Activated naive CD8-positive, alpha-beta T cell treated with anti-CD3 and anti-CD28 coated beads, Interleukin-2, amount 10 ng/mL, durations not matched to agents 7 days and 5 days (primary cell): ENCODE results near the gene ABCC3. TPM values are rescaled to one million over a fixed set of nuclear protein-coding genes. Genes with fewer than 3 reads are reported as not detected.

Source experiments
- ATAC-seq: fragments of 150-1000 bp; cut with Tn5 transposase; one replicate; pipeline ENCODE4 v1.10.0; 2021; ENCODE audit warnings: low read depth, moderate library complexity
- POLR2A ChIA-PET: fragments of 350-600 bp; sonication (Branson Sonifier 250); formaldehyde crosslinking; loops from one replicate; lab custom pipeline; 2021; ENCODE audit warnings: antibody characterized with exemption; lab: Charles Lee
- DNase-seq: peaks from one replicate; pipeline ENCODE4 v3.0.0; 2021
- H3K27ac Mint-ChIP-seq: one replicate; pipeline ENCODE4 v1.8.0; 2022; ENCODE audit warnings: mild to moderate bottlenecking, mixed read lengths
- H3K27me3 Mint-ChIP-seq: one replicate; pipeline ENCODE4 v1.8.0; 2022; ENCODE audit warnings: mild to moderate bottlenecking, moderate library complexity, mixed read lengths
- H3K36me3 Mint-ChIP-seq: one replicate; pipeline ENCODE4 v1.8.0; 2021; ENCODE audit warnings: mild to moderate bottlenecking, mixed read lengths
- H3K4me1 Mint-ChIP-seq: one replicate; pipeline ENCODE4 v1.8.0; 2021; ENCODE audit warnings: mixed read lengths
- H3K4me3 Mint-ChIP-seq: one replicate; pipeline ENCODE4 v1.8.0; 2022; ENCODE audit warnings: mild to moderate bottlenecking, moderate library complexity, mixed read lengths
- H3K9me3 Mint-ChIP-seq: one replicate; pipeline ENCODE4 v1.8.0; 2021; ENCODE audit warnings: mixed read lengths
- total RNA-seq, 2 experiments: library from RNA; stranded (reverse); gene quantifications; one replicate each; pipeline ENCODE4 v1.2.3, GENCODE V29; 2021

The ABCC3 gene
- total RNA-seq, 2 experiments from 2014 or later: 0.77 to 1.4 TPM

- ATAC-seq (no peak), DNase-seq (no peak)
- H3K27me3 Mint-ChIP-seq: peaks cover 59% of the 10 kb centered on the region
- no peaks in the 10 kb centered on the region for H3K36me3 Mint-ChIP-seq
- H3K4me3 Mint-ChIP-seq: no peak overlapping the region
- no peak overlapping the region for H3K27ac Mint-ChIP-seq
- no peaks in the 10 kb centered on the region for H3K4me1 Mint-ChIP-seq
- no peaks in the 10 kb centered on the region for H3K9me3 Mint-ChIP-seq
- POLR2A ChIA-PET: no interaction called here
Measured at GRCh38 chr17:50635982-50636803, 1.5 kb downstream of the ABCC3 start.

DNA sequence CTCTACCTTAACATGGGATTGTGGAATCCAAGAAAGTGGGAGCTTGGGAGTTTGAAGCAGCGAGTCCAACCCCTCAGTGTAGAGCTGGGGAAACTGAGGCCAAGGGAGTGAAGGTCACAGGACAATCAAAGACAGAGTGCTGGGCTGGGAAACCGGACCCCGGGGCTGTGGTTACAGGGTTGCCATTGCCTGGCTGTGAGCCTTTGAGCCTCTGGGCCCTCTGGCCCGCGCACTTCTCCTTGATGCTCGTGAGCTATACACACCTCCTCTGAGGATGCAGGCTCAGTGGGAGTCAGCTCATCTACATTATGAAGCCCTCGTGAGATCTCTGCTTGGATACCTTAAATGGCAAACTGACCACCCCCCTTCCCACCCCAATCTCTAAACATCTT lies 2.1 kb downstream of the ABCC3 start:
- Mint-ChIP-seq H3K4me1 (no peaks in the 10 kb centered on the region), H3K4me3 (no peak overlapping the region), H3K36me3 (no peaks in the 10 kb centered on the region), H3K27me3 (peaks cover 58% of the 10 kb centered on the region), H3K27ac (no peak overlapping the region), H3K9me3 (no peaks in the 10 kb centered on the region)
- no peak for ATAC-seq
- POLR2A ChIA-PET: no interaction called here
- DNase-seq: no peak

DNA sequence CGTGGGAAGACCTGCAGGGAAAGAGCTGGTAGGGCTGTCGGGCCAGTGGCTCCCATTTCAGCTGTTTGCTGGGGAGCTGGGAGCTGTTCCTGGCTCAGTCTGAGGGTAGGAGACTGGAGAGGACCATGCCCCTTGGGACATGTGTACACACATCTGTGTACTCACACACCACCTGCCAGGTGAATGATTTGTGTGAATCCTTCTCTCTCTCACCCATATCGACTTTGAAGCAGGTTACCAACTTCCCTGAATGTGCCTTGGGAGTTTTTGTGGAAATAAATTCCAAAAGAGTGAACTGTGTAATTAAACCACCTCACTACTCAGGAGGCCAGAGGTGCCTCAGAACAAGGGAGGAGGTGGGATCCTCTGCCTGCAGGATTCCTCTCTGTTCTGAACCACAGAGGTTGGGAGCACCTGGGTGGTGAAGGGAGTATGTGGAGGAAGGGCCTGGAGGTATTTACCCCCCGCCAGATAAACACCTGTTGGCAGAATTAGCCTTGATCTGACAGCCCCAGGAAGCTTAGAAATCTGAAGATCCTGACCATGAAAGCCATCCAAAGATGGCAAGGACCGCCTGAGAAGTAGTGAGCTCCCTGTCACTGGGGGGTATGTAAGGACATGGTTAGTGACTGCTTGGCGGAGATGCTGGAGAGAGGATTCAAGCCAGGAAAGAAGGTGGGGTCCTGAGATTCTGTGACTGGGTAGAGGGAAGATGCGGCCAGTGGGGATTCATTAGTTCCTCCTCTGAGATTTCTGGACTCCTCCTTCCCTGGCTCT lies 3.3 kb downstream of the ABCC3 start:
- Mint-ChIP-seq H3K36me3 (no peaks in the 10 kb centered on the region), H3K27ac (no peak overlapping the region), H3K9me3 (no peaks in the 10 kb centered on the region), H3K27me3 (peaks cover 47% of the 10 kb centered on the region), H3K4me1 (no peaks in the 10 kb centered on the region), H3K4me3 (no peak overlapping the region)
- ATAC-seq: no peak
- DNase-seq: no peak
- POLR2A ChIA-PET: no interaction called here

GRCh38 chr17:50638606-50638965 lies 3.9 kb downstream of the ABCC3 start:
- Mint-ChIP-seq H3K9me3 (no peaks in the 10 kb centered on the region), H3K4me1 (peaks cover 1% of the 10 kb centered on the region), H3K27me3 (peaks cover 41% of the 10 kb centered on the region), H3K36me3 (no peaks in the 10 kb centered on the region), H3K4me3 (no peak overlapping the region), H3K27ac (no peak overlapping the region)
- POLR2A ChIA-PET: no interaction called here
- DNase-seq (no peak), ATAC-seq (no peak)

DNA sequence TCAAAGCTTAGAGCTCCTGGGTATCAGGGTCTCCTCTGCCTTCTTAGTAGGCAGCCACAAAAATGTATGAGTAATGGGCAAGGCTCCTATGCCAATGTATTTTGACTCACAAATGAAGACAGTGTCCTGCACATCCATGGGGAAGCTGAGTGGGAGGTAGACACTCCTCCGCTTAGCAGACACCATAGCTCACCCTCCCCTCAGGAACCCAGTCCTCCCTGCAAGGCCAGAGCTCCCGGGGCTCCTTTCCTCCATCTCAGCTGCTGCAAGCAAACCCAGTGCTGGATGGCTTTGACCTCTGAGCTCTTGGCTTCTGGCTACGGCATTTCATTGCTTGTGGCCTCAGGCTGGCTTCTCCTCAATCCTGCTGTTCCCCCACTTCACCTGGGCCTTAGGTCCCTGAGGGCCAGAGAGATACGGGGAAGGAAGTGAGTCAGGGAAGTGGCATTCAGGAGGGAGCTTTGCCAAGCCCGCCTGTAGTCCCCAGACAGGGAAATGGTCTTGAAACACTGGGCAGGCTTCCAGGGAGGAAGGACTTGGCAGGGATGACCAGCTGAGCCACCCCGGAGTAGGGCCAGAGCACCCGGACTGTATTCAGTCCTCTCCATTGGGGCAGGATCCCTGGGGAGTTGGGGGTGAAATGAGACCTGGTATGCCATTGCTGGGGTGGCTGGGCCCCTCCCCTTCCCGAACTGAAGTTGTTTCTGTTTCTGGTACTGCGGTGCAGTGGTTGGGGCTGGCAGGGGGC lies 4.5 kb downstream of the ABCC3 start:
- Mint-ChIP-seq H3K4me1 (peaks cover 1% of the 10 kb centered on the region), H3K27me3 (peaks cover 36% of the 10 kb centered on the region), H3K4me3 (no peak overlapping the region), H3K27ac (no peak overlapping the region), H3K9me3 (no peaks in the 10 kb centered on the region), H3K36me3 (no peaks in the 10 kb centered on the region)
- POLR2A ChIA-PET: no interaction called here
- no peak for DNase-seq
- ATAC-seq: no peak

DNA sequence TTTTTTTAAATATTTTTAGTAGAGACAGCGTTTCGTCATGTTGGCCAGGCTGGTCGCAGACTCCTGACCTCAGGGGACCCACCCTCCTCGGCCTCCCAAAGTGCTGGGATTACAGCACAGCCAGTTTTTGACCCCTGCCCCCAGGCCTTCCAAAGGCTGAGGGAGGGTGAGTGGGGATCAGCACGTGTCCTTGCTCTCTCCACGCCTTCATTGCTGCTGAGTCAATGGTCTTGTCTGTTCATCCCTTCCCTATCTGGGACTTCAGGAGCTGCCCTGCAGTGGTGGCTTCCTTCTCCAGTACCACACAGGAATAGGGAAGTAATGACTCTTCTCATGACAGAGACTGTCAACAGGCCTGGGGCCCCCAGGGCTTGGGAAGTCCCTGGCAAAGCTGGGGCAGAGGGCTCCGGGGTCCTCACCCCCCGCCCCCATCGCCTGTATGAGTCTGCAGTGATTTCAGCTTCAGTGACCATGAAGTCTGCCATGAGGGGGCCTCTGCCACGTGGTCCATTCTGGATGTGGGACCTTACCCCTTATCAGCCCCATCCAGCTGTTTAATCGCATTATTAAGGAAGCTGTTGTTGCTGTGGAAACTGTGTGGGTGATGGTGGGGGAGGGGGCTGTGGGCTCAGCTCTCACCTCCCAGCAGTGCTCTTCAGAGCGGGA lies 6.1 kb downstream of the ABCC3 start:
- H3K27me3 Mint-ChIP-seq: peaks cover 28% of the 10 kb centered on the region
- ATAC-seq: no peak
- no peak overlapping the region for H3K4me3 Mint-ChIP-seq
- H3K4me1 Mint-ChIP-seq: peaks cover 1% of the 10 kb centered on the region
- H3K36me3 Mint-ChIP-seq: no peaks in the 10 kb centered on the region
- no peak for DNase-seq
- POLR2A ChIA-PET: no interaction called here
- H3K9me3 Mint-ChIP-seq: no peaks in the 10 kb centered on the region
- no peak overlapping the region for H3K27ac Mint-ChIP-seq

DNA sequence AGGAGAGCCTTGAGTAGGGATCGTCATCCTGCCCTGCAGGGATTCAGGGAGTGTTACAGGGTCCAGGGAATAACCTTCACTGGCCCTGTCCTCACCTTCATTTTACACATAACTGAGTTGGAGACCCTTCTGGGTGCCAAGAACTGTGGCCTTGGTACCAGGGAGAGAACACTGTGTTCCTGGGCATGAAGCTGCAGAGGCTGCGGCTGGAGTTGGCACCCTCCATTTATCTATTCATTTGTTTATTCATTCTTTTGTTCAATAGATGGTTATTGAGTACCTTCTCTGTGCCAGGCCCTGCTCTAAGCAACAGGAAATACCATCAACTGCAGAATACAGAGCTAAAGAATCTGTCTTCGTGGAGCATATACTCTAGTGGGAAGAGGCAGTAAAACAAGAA lies 6.7 kb downstream of the ABCC3 start:
- peaks cover 1% of the 10 kb centered on the region for H3K4me1 Mint-ChIP-seq
- POLR2A ChIA-PET: interaction anchor here (0.6 to 0.7 kb wide), 2 partner anchors 52 to 65 kb away, joined by 3 read pairs; no protein-coding TSS in a partner anchor
- no peaks in the 10 kb centered on the region for H3K36me3 Mint-ChIP-seq
- peaks cover 27% of the 10 kb centered on the region for H3K27me3 Mint-ChIP-seq
- H3K27ac Mint-ChIP-seq: no peak overlapping the region
- ATAC-seq: no peak
- no peaks in the 10 kb centered on the region for H3K9me3 Mint-ChIP-seq
- DNase-seq: no peak
- H3K4me3 Mint-ChIP-seq: no peak overlapping the region

DNA sequence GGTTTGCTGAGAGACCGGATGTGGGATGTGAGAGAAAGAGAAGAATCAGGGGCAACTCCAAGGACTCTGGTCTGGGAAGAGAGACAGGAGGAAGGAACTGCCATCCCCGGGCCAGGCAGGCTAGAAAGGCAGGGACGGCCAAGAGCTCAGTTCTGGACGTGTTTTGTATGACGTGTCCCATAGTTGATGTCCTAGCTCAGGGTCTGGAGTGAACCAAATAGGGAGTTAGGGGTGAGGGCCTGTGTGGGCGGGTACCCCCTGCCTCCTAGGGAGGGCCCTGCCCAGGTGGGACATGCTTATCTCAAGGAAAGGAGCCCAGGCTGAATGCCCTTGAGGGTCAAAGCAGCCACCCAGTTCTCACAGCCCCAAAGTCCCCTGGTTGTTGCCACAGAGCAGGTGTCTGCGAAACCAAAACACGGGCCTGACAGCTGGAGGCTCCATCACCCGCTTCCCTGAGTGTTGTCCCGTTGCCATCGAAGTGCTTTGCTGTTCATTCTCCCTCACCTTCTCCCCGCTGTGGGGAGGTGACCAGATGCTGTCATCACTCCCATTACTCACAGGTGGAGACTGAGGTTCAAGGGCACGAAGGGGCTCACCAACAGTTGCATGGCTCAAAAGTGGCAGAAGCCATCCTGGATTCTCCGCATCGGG lies 7.5 kb downstream of the ABCC3 start:
- H3K9me3 Mint-ChIP-seq: no peaks in the 10 kb centered on the region
- DNase-seq: no peak
- peak overlapping the region; percentile 54 for H3K27ac Mint-ChIP-seq
- no peaks in the 10 kb centered on the region for H3K36me3 Mint-ChIP-seq
- H3K27me3 Mint-ChIP-seq: peaks cover 24% of the 10 kb centered on the region
- POLR2A ChIA-PET: interaction anchor here (0.7 kb wide), 1 partner anchor 51 kb away, joined by 3 read pairs; no protein-coding TSS in a partner anchor
- no peak for ATAC-seq
- H3K4me3 Mint-ChIP-seq: no peak overlapping the region
- peaks cover 1% of the 10 kb centered on the region for H3K4me1 Mint-ChIP-seq

- POLR2A ChIA-PET: no interaction called here
- Mint-ChIP-seq H3K4me1 (peaks cover 1% of the 10 kb centered on the region), H3K27me3 (peaks cover 19% of the 10 kb centered on the region), H3K36me3 (no peaks in the 10 kb centered on the region), H3K4me3 (no peak overlapping the region), H3K9me3 (no peaks in the 10 kb centered on the region), H3K27ac (no peak overlapping the region)
- DNase-seq (no peak), ATAC-seq (no peak)
Measured at GRCh38 chr17:50642722-50643656, 8.3 kb downstream of the ABCC3 start.

DNA sequence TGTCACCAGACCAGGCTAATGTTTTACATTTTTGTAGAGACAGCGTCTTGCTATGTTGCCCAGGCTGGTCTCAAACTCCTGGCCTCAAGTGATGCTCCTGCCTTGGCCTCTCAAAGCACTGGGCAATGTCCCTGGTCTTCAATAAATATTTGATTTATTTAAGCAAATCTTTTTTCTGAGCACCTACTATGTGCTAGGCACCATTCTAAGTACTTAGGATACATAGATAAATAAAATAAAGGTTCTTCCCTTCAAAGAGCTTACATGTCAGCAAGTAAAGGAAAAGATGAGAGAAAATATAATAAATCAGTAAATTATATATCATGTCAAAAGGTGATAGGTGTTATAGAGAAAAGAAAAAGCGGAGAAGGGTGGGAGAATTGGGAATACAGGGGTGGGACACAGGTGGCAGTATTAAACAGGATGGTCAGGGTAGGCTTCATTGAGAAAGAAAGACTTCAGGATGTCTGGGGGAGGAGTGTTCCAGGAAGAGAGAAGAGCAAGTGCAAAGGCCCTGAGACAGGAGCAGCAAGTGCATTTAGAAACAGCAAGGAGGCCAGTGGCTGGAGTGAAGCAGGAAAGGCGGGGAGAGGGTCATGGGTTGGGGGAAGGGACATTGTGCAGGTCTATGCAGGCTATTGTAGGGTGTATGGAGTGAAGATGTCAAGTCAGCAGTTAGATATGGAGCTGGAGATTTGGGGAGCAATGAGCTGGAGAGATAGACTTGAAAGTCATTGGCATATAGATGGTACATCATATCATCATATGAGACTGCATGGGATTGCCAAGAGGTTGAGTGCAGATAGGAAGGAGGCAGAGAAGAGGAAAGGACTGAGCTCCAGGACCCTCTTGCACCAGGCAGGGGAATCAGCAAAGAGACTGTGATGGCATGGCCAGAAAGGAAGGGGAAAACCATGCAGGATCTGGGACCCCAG lies 11.3 kb downstream of the ABCC3 start:
- Mint-ChIP-seq H3K4me1 (peaks cover 1% of the 10 kb centered on the region), H3K27me3 (peaks cover 28% of the 10 kb centered on the region), H3K36me3 (no peaks in the 10 kb centered on the region), H3K27ac (no peak overlapping the region), H3K9me3 (no peaks in the 10 kb centered on the region), H3K4me3 (no peak overlapping the region)
- DNase-seq: no peak
- ATAC-seq: no peak
- POLR2A ChIA-PET: interaction anchor here (0.6 kb wide), 2 partner anchors 14 to 18 kb away, joined by 3 read pairs; no protein-coding TSS in a partner anchor

DNA sequence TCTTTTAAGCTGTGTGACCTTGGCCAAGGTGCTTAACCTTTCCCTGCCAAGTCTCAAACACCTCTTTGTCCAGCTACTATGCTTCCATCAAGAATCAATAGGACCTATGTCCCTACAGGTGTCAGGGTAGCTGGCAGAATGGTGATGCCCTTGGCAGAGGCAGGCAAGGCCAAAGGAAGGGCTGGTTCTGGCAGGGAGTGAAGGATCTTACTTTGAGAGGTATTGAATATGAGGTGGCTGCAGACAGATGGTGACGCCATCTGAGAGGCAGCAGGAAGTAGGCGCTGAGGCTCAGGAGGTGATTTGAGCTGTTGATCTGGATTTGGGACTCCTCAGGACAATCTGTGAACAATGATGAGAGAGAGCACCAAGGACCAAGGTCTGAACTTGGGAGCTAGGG lies 12.5 kb downstream of the ABCC3 start:
- Mint-ChIP-seq H3K4me3 (no peak overlapping the region), H3K36me3 (no peaks in the 10 kb centered on the region), H3K27me3 (peaks cover 33% of the 10 kb centered on the region), H3K9me3 (peaks cover 1% of the 10 kb centered on the region), H3K4me1 (peaks cover 1% of the 10 kb centered on the region), H3K27ac (no peak overlapping the region)
- ATAC-seq (no peak), DNase-seq (no peak)
- POLR2A ChIA-PET: no interaction called here
